ENCODE measurements around the gene IL1RL1.

IL1RL1 gene

GRCh38 chr2:102335871-102336366 lies 24.6 kb downstream of the IL1RL1 start:
- DNase-seq (ENCODE audit: low read depth) = peak; percentile 84

GRCh38 chr2:102336502-102336945 lies 25.2 kb downstream of the IL1RL1 start:
- DNase-seq (ENCODE audit: low read depth) = no peak

GRCh38 chr2:102337012-102337411 lies 25.6 kb downstream of the IL1RL1 start:
- DNase-seq (ENCODE audit: low read depth) = no peak

- DNase-seq (ENCODE audit: low read depth) = no peak
Measured at GRCh38 chr2:102337481-102338386, 26.4 kb downstream of the IL1RL1 start.

DNA sequence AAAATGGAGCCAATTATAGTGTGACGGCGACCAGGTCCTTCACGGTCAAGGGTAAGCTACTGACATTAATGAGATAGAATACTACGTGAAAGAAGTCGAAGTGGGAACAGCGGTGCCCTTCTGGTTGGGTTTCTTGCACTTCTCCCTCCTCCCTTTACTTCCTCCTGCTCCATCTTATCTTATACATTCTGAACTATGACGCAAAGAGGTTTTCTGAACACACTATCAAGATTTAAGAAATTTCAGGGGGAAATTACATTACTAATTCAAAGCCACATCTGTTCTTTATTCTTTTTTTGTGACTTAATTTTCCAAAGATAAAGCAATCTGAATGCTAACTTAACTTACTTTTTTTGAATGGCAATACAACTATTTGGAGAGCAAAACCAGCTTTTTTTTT lies 29.4 kb downstream of the IL1RL1 start:
- DNase-seq (ENCODE audit: low read depth) = no peak

DNA sequence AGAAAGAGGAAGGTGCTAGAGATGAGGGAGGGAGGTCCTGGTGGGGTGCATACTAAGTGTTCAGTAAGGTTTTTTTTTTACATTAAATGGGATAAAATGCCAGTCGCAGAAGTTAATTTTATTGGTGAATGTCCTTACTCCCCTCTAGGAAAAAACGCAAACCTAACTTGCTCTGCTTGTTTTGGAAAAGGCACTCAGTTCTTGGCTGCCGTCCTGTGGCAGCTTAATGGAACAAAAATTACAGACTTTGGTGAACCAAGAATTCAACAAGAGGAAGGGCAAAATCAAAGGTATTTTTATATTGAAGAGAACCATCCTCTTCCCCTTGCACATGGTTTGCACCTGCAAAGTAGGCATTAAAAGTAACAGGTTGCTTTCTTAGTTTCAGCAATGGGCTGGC lies 31.5 kb downstream of the IL1RL1 start:
- no peak for DNase-seq (ENCODE audit: low read depth)

- no peak for DNase-seq (ENCODE audit: low read depth)
Measured at GRCh38 chr2:102344397-102344796, 33.0 kb downstream of the IL1RL1 start.

DNA sequence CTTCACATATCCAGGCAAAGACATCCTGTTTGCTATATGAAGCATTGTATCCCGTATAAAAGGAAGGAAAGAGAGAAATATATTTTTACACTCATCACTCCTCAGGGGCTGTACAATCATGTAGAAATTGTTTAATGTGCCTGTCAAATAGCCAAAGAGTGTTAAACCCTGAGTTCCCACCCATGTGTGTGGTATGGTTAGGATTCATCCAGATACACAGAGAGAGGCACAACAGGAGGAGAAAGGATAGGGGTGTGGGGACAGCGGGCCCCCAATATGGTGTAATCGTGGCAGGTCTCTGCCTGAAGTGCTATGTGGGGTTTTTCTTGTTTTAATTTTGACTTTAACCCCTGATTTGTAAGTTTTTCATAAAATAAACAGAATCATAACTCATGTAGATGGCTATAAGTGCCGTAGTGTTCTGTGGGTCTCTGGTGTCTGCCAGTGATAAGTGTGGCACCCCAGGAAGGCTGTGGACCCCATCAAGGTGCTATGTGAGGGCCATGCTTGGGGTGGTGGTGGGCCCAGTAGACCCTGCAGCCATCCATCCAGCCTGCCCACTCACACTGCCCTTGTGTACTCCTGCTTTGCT lies 34.1 kb downstream of the IL1RL1 start:
- no peak for DNase-seq (ENCODE audit: low read depth)

DNA sequence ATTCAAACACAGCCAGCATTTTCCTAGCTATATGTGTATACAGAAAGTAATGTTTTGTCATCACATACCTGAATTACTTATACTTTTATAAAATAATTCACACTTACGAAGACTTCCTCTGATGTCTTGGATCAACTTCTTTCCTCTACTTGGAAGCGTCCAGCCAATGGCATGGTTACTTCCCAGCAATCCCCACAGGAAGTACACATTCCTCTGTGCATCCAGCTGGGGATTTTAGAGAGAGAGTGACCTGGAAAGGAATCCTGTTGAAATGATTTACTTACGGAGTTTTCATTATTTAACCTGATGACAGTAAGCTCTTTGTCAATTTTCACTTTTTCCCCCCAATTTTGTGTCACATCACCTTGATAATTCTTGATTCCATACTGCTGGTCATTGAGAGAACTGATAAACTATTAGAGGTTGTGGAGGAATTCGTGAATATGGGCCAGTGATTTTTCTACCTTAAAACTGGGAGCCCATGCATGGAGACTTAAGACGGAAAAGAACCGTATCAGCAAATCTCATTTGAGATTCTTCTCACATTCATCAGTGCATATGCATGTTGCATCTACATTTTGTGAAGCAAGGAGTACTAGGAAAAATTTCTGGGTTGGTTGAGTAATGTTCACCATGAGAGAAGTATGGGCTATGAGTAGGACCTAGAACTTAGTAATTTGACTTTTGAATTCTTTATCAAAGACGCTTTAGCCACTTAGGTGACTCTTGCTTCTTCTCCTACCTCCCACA lies 35.2 kb downstream of the IL1RL1 start:
- no peak for DNase-seq (ENCODE audit: low read depth)

DNA sequence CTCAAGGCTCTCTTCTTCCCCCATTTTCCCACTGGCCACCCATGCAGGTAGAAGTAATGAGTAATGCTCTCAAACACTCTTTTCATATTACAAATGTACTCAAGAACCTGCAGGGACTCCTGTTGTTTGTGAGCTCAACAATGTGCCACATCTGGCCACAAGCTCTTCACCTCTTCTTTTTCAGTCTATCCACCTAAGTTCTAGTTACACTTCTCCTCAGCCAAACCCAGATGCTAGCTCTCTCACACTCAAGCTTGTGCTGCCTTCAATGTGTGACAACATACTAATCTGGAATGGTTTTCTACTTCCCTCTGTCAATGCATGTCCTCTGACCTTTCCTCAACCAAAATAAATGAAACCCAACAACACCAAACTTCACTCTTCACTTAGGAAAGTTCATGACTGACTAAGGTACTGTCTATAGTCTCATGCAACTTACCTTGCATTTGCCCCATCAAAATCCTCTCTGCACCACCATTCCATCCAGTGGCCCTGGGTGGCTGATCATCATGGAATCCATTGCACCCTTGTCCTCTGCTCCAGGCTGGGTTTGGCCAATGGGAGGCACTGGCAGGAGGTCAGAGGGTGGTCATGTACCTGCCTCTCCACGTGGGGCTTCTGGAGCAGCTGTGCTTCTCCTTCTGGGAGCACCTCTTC lies 38.9 kb downstream of the IL1RL1 start:
- DNase-seq (ENCODE audit: low read depth) = no peak

DNA sequence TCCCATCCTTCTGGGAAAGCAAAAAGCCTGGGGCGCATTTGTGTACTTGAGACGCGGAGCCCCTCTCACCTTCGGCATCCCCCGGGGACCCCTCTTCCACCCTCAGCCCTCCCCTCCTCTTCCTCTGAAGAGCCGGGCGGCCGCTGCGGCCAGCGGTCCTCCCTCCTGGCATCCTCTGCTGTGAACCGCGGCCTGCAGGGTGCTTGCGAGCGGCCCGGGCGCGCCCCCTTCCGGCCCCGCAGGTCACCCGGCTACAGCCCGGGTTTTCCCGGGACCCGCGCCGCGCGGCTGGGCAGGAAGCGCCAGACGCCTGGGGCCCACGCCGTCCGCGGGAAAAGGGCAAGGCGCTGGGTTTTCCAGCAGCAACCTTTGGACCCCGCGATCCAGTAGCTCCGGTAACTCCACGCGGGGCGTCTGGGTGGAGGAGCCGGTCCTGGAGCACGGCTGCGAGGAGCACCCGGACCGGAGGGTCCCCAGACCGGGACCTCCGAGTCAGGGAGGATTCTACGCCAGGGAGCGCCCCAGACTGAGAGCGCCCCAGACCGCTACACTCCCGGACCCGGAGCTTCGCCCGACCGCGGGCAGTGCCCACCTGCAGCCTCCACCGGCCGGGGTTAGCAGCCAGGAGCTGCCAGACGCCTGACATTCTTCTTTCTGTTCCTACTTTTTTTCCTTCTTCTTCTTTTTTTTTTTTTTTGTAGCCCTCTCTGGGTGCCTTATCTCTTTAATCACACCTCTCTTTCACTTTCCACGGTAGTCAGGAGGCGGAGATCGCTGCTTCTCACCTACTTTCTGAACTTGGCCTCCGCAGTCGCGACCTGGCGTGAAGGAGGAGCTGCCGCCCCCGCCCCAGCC lies 44.4 kb downstream of the IL1RL1 start, which contains the start of gene IL18R1:
IL18R1 (plus strand) TSS at position 271 of the 855 bp plus-strand sequence. CDS start 6,865 bp downstream, outside the sequence.
- DNase-seq (ENCODE audit: low read depth) = peak; percentile 27

- no peak for DNase-seq (ENCODE audit: low read depth)
Measured at GRCh38 chr2:102356381-102356712, 45.0 kb downstream of the IL1RL1 start.

- no peak for DNase-seq (ENCODE audit: low read depth)
Measured at GRCh38 chr2:102356741-102357140, 45.4 kb downstream of the IL1RL1 start.

DNA sequence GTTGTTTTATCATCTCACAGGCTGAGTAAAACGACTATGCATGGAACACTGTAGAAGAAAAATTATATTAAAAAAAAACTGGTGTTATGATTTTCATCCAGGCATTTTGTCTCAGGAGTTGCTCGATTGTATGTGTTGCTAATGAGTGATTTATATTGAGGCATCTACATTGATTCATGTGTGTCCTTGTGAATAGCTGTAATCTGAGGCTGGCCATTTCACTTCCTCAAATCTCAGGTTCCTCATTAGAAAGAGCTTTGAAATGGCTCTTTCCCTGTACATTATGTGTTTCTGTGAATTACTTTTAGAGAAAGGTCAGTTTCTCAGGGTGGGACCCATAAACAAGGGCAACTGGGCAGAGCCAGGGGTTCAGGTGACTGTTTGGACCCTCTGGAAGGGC lies 46.6 kb downstream of the IL1RL1 start:
- no peak for DNase-seq (ENCODE audit: low read depth)

DNA sequence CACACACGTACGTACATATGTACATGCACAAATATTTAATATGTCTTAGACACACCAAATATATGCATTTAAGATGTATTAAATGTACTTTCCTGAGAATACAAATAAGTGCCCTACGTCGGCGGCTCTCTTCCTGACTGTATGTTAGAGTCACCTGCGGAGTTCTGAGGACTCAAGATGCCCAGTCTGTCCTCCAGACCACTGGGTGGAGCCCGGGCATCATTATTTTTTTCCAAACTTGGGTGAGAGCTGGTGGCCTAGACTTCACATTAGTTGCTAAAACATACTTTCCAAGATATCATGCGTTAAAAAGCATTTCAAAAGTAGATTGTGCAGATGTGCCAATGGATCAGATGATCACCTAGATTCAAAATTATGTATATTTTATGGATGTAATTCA lies 47.1 kb downstream of the IL1RL1 start:
- DNase-seq (ENCODE audit: low read depth) = no peak

GRCh38 chr2:102359527-102359926 lies 48.2 kb downstream of the IL1RL1 start:
- no peak for DNase-seq (ENCODE audit: low read depth)

DNA sequence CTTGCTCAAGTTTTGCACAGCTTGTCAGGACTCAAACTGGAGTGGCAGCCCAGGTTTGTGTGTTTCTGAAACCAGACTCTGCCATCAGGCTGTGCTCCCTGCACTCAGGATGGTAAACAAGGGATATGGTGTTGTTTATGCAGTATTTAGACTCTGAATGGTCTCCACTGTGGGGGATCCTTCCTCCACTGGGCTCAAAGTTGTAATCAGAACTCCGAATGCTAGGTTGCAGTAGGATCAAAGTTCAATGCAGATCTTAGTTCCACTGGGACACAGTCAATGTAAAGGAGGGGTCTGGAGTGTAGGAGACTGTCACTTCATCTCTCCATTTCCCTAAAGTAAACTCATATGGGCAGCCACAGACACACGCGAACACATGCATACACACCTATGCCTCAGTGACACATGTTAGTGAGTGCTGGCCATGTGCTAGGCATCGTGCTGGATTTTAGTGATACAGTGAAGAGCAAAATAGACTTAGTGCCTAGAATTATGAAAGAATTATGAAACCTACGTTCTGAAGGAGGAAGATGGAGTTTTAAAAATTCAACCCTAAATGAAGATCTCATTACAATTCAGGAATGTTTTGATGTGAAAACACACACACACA lies 50.4 kb downstream of the IL1RL1 start:
- DNase-seq (ENCODE audit: low read depth) = no peak

- no peak for DNase-seq (ENCODE audit: low read depth)
Measured at GRCh38 chr2:102365763-102366162, 54.4 kb downstream of the IL1RL1 start.

DNA sequence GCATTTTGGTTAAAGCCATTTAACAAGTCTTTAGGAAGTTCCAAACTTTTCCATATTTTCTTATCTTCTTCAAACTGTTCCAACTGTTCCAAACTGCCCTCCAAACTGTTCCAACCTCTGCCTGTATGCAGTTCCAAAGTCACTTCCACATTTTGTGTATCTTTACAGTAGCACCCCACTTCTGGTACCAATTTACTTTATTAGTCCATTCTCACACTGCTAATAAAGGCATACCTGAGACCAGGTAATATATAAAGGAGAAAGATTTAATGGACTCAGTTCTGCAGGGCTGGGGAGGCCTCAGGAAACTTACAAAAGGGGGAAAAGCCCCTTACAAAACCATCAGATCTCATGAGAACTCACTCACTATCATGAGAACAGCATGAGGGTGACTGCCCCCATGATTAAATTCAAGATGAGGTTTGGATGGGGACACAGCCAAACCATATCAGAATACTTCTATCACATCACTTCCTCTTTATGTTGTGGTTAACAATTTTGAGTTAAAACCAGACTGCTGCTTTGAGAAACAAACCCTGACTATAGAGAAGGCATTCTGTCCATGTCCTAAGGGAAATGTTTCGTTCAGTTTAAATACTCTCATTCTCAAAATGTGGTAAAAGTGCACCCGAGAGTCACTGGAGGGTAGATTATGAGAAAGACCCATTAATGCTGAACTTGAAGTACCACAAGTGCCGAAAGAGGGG lies 55.2 kb downstream of the IL1RL1 start:
- no peak for DNase-seq (ENCODE audit: low read depth)
